ENCODE results near the gene SUPT20HL2.

DNA sequence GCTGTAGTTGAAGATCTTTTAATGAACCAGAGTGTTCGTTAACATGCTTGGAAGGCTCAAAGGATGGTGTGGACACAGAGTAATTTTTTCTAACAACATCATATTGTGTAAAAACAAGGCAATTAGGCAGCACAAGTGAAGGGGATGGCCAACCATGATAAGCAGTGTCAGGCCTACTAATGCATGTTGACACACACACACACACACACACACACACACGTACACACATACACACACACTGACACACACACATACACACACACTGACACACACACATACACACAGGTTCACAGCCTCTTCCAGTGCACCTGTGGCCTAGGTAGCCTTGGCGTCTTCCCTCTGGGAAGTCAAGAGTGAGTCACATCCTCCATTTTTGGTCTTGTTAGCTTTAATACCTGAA, 46.4 kb upstream of the SUPT20HL2 start, which contains the start of gene SUPT20HL1:
- TF ChIP-seq POLR2A (IDR thresholded peaks at IDR 0.05; ENCODE audit: extremely low read depth, insufficient read length) (no peak), MYC (IDR thresholded peaks at IDR 0.05; ENCODE audit: low read depth, low read length) (no peak)
- TF ChIP-seq, protein P1, sequence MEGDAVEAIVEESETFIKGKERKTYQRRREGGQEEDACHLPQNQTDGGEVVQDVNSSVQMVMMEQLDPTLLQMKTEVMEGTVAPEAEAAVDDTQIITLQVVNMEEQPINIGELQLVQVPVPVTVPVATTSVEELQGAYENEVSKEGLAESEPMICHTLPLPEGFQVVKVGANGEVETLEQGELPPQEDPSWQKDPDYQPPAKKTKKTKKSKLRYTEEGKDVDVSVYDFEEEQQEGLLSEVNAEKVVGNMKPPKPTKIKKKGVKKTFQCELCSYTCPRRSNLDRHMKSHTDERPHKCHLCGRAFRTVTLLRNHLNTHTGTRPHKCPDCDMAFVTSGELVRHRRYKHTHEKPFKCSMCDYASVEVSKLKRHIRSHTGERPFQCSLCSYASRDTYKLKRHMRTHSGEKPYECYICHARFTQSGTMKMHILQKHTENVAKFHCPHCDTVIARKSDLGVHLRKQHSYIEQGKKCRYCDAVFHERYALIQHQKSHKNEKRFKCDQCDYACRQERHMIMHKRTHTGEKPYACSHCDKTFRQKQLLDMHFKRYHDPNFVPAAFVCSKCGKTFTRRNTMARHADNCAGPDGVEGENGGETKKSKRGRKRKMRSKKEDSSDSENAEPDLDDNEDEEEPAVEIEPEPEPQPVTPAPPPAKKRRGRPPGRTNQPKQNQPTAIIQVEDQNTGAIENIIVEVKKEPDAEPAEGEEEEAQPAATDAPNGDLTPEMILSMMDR (IDR thresholded peaks at IDR 0.05; ENCODE audit: low read depth, low read length), result no peak
